Gastrocnemius medialis (tissue), 4 donors: ENCODE measurements around the gene AKR1C3. TPM values are rescaled to one million over a fixed set of nuclear protein-coding genes. Genes with fewer than 3 reads are reported as not detected.
A peak's percentile ranks its signal among the peaks of the same experiment; 100 is the strongest.
"Not testable (repeated sequence)": the region's sequence is repeated elsewhere in the genome, so short reads cannot be mapped to it uniquely, and the experiment has no call there.

Experiments used
- ATAC-seq, 2 donors: fragments of 150-250 bp; one replicate each; pipeline ENCODE4 v1.9.1; 2016
- DNase-seq, 2 donors: peaks; one replicate each; pipeline ENCODE4 v3.0.0-alpha.2; 2019
- H3K27ac ChIP-seq, 4 donors: fragments of 200-600 bp; sonication (generic); 1 replicate in 1 of 4; 2 replicates in 3 of 4; pipeline ENCODE4 v1.5.1; 2016 to 2018; ENCODE audit warnings: mild to moderate bottlenecking in 2 of 4, moderate library complexity in 1 of 4
- H3K27me3 ChIP-seq, 3 donors: fragments of 200-600 bp; sonication (generic) in 2 of 3; 1 replicate in 1 of 3; 2 replicates in 2 of 3; pipeline versions ENCODE4 v1.5.1 to v1.6.0; 2016 to 2019; ENCODE audit warnings: mild to moderate bottlenecking in 1 of 3, moderate library complexity in 1 of 3
- H3K36me3 ChIP-seq, 2 donors: fragments of 200-600 bp; sonication (generic) in 1 of 2; one replicate each; pipeline ENCODE4 v1.5.1; 2017 to 2018
- H3K4me1 ChIP-seq, 2 donors: fragments of 200-600 bp; sonication (generic) in 1 of 2; one replicate each; pipeline ENCODE4 v1.5.1; 2016 to 2017; ENCODE audit warnings: mild to moderate bottlenecking in 2 of 2
- H3K4me3 ChIP-seq, 4 donors: fragments of 200-600 bp; sonication (generic) in 3 of 4; 1 replicate in 1 of 4; 2 replicates in 3 of 4; pipeline ENCODE4 v1.5.1; 2016 to 2019; ENCODE audit warnings: mild to moderate bottlenecking in 2 of 4
- H3K9me3 ChIP-seq, 3 donors: fragments of 200-600 bp; sonication (generic) in 2 of 3; 1 replicate in 1 of 3; 2 replicates in 2 of 3; pipeline ENCODE4 v1.5.1; 2016 to 2019
- CTCF ChIP-seq, 5 experiments: fragments of 450-650 bp in 3 of 5; fragments of 200-600 bp in 2 of 5; sonication (generic) in 2 of 5; IDR thresholded peaks in 4 of 5; conservative IDR thresholded peaks in 1 of 5; 1 replicate in 4 of 5; 2 replicates in 1 of 5; pipeline ENCODE4 v1.5.1; 2016 to 2019; ENCODE audit warnings: antibody characterized with exemption in 5 of 5, mild to moderate bottlenecking in 3 of 5, moderate library complexity in 3 of 5
- POLR2A ChIP-seq, 2 donors: fragments of 450-650 bp; IDR thresholded peaks; one replicate each; pipeline ENCODE4 v1.6.1; 2017; ENCODE audit warnings: antibody characterized with exemption in 2 of 2, mild to moderate bottlenecking in 2 of 2, moderate library complexity in 2 of 2
- in situ Hi-C, 4 donors: fragments of 200-750 bp; cut with MboI; loops; one replicate each; pipeline versions ENCODE4 v1.15.0 to v1.8.0; 2017; ENCODE audit warnings: low sequenced_read_pairs in 4 of 4
- intact Hi-C: fragments of 100-400 bp; cut with DNase I; formaldehyde crosslinking; loops from one replicate; pipeline ENCODE4 v1.15.1; 2023; ENCODE audit warnings: low total_unique reads
- total RNA-seq, 4 donors: library from RNA; depleted of rRNA; stranded (reverse); fragments of >200 nt; gene quantifications; one replicate each; pipeline versions ENCODE4 v1.1.0 to v1.2.3, GENCODE V29; 2016

The AKR1C3 gene
- total RNA-seq, 4 donors from 2014 or later: 48.3 to 293 (median 197) TPM

- TF ChIP-seq POLR2A (IDR thresholded peaks at IDR 0.05) (no peak), CTCF (IDR thresholded peaks at IDR 0.05 in 4 of 5, conservative IDR thresholded peaks at IDR 0.05 in 1 of 5) (no peak)
- no peaks in the 10 kb centered on the region for H3K27me3 ChIP-seq
- no peak overlapping the region for H3K27ac ChIP-seq
- DNase-seq (no peak), ATAC-seq (no peak)
- in situ Hi-C loops (no loop called here), intact Hi-C loops (no loop called here)
- no peaks in the 10 kb centered on the region for H3K9me3 ChIP-seq
- H3K4me3 ChIP-seq: no peak overlapping the region
- no peaks in the 10 kb centered on the region for H3K4me1 ChIP-seq
- H3K36me3 ChIP-seq: no peaks in the 10 kb centered on the region
Measured at GRCh38 chr10:5116621-5117020, 22.4 kb downstream of the AKR1C3 start.

GRCh38 chr10:5117026-5117425 lies 22.8 kb downstream of the AKR1C3 start:
- DNase-seq: no peak
- H3K4me1 ChIP-seq: no peaks in the 10 kb centered on the region
- no peaks in the 10 kb centered on the region for H3K27me3 ChIP-seq
- ATAC-seq: no peak
- TF ChIP-seq CTCF (IDR thresholded peaks at IDR 0.05 in 4 of 5, conservative IDR thresholded peaks at IDR 0.05 in 1 of 5) (no peak), POLR2A (IDR thresholded peaks at IDR 0.05) (no peak)
- intact Hi-C loops (no loop called here), in situ Hi-C loops (no loop called here)
- no peaks in the 10 kb centered on the region for H3K36me3 ChIP-seq
- H3K27ac ChIP-seq: no peak overlapping the region
- H3K9me3 ChIP-seq: no peaks in the 10 kb centered on the region
- H3K4me3 ChIP-seq: no peak overlapping the region

GRCh38 chr10:5119997-5120396 lies 25.8 kb downstream of the AKR1C3 start:
- ATAC-seq, H3K4me3 ChIP-seq, H3K9me3 ChIP-seq, intact Hi-C loops, H3K4me1 ChIP-seq, in situ Hi-C loops, H3K36me3 ChIP-seq, H3K27ac ChIP-seq, DNase-seq, H3K27me3 ChIP-seq: not testable (repeated sequence)

- ATAC-seq (no peak), DNase-seq (no peak)
- TF ChIP-seq CTCF (IDR thresholded peaks at IDR 0.05 in 4 of 5, conservative IDR thresholded peaks at IDR 0.05 in 1 of 5): no peak
- no peak for TF ChIP-seq POLR2A (IDR thresholded peaks at IDR 0.05)
- H3K4me1 ChIP-seq: no peaks in the 10 kb centered on the region
- no peak overlapping the region for H3K4me3 ChIP-seq
- intact Hi-C loops: no loop called here
- no peaks in the 10 kb centered on the region for H3K9me3 ChIP-seq
- no peaks in the 10 kb centered on the region for H3K36me3 ChIP-seq
- H3K27ac ChIP-seq: no peak overlapping the region
- no peaks in the 10 kb centered on the region for H3K27me3 ChIP-seq
- in situ Hi-C loops: no loop called here
Measured at GRCh38 chr10:5123886-5124285, 29.7 kb downstream of the AKR1C3 start.

- H3K9me3 ChIP-seq: no peaks in the 10 kb centered on the region
- H3K4me1 ChIP-seq: no peaks in the 10 kb centered on the region
- H3K27me3 ChIP-seq: no peaks in the 10 kb centered on the region
- peak; percentile 83 to 97 for ATAC-seq
- H3K36me3 ChIP-seq: no peaks in the 10 kb centered on the region
- TF ChIP-seq POLR2A (IDR thresholded peaks at IDR 0.05) (no peak), CTCF (IDR thresholded peaks at IDR 0.05 in 4 of 5, conservative IDR thresholded peaks at IDR 0.05 in 1 of 5) (no peak)
- peak; percentile 12 to 55 for DNase-seq
- in situ Hi-C loops: no loop called here
- H3K27ac ChIP-seq: peak overlapping the region in 2 of 4 donors; percentile 53 to 64
- H3K4me3 ChIP-seq: no peak overlapping the region
- intact Hi-C loops: no loop called here
Measured at GRCh38 chr10:5125315-5126044, 31.3 kb downstream of the AKR1C3 start.
